K562 (cell line): Measurements from ENCODE around the gene PLXDC1. TPM values are rescaled to one million over a fixed set of nuclear protein-coding genes. Genes with fewer than 3 reads are reported as not detected.

Experiments
- DPF2 ChIP-seq: fragments of 450-650 bp; IDR thresholded peaks from 2 replicates; pipeline ENCODE4 v1.6.1; 2016
- ESRRA ChIP-seq: fragments of 450-650 bp; IDR thresholded peaks from 2 replicates; pipeline ENCODE4 v1.6.1; 2014; ENCODE audit warnings: low read depth, mild to moderate bottlenecking, moderate library complexity, borderline replicate concordance
- FUS ChIP-seq: fragments of 200-400 bp; formaldehyde crosslinking; optimal IDR thresholded peaks from 2 replicates; pipeline ENCODE3; 2017; ENCODE audit warnings: low read depth, low read length
- HNRNPLL ChIP-seq: fragments of 200-400 bp; formaldehyde crosslinking; IDR thresholded peaks from 2 replicates; pipeline ENCODE4 v1.6.1; 2017; ENCODE audit warnings: low read length, low read depth, mild to moderate bottlenecking; ENCODE audit not compliant: poor library complexity, severe bottlenecking
- JUN ChIP-seq, 2 experiments: sonication (generic) in 1 of 2; formaldehyde crosslinking in 1 of 2; IDR thresholded peaks; 2 replicates each; pipeline versions ENCODE4 v1.6.1 to v1.8.0; 2012 to 2022; ENCODE audit warnings: borderline replicate concordance in 2 of 2, mild to moderate bottlenecking in 2 of 2, improper control_type of control experiment in 1 of 2, low read depth in 1 of 2, low read length in 1 of 2, missing genetic modification reagents in 1 of 2
- JUND ChIP-seq, 2 experiments: IDR thresholded peaks; 2 replicates in 1 of 2; 3 replicates in 1 of 2; pipeline ENCODE4 v1.6.1; 2011; ENCODE audit warnings: borderline replicate concordance in 2 of 2, low read depth in 2 of 2, low read length in 2 of 2, improper control_type of control experiment in 1 of 2, missing biosample characterization in 1 of 2, missing genetic modification characterization in 1 of 2, missing genetic modification reagents in 1 of 2
- MAX ChIP-seq: sonication (generic); formaldehyde crosslinking; IDR thresholded peaks from 2 replicates; pipeline ENCODE4 v1.9.0; 2022; ENCODE audit warnings: mild to moderate bottlenecking, missing genetic modification reagents
- MLLT1 ChIP-seq, 2 experiments: fragments of 450-650 bp; IDR thresholded peaks; 2 replicates each; pipeline ENCODE4 v1.6.1; 2016
- MTA2 ChIP-seq: fragments of 450-650 bp; IDR thresholded peaks from 2 replicates; pipeline ENCODE4 v1.6.1; 2016; ENCODE audit warnings: low read depth
- MTF1 ChIP-seq: fragments of 250-450 bp; sonication (Bioruptor Pico); IDR thresholded peaks from 2 replicates; pipeline ENCODE4 v1.9.0; 2021; ENCODE audit warnings: moderate library complexity, mild to moderate bottlenecking, inconsistent platforms, borderline replicate concordance
- NKRF ChIP-seq: fragments of 450-650 bp; IDR thresholded peaks from 2 replicates; pipeline ENCODE4 v1.6.1; 2016; ENCODE audit warnings: borderline replicate concordance
- NR2F6 ChIP-seq: fragments of 450-650 bp; formaldehyde crosslinking; IDR thresholded peaks from 2 replicates; pipeline ENCODE4 v1.4.0; 2020; ENCODE audit warnings: mild to moderate bottlenecking
- NR4A1 ChIP-seq, 2 experiments: fragments of 250-450 bp in 1 of 2; fragments of 450-650 bp in 1 of 2; sonication (Bioruptor Pico) in 1 of 2; IDR thresholded peaks; 2 replicates each; pipeline versions ENCODE4 v1.4.0 to v1.6.1; 2016 to 2020; ENCODE audit warnings: mild to moderate bottlenecking in 2 of 2, missing compliant biosample characterization in 1 of 2, missing genetic modification characterization in 1 of 2, moderate library complexity in 1 of 2
- RBM14 ChIP-seq: fragments of 200-400 bp; formaldehyde crosslinking; IDR thresholded peaks from 2 replicates; pipeline ENCODE4 v1.6.1; 2018; ENCODE audit warnings: low read depth, mild to moderate bottlenecking, low read length, moderate library complexity, borderline replicate concordance; ENCODE audit not compliant: insufficient read depth
- RHOXF2B ChIP-seq: fragments of 250-450 bp; sonication (Bioruptor Pico); conservative IDR thresholded peaks from 2 replicates; pipeline ENCODE4 v1.5.1; 2021
- RNF219 ChIP-seq: fragments of 250-450 bp; sonication (Bioruptor Pico); IDR thresholded peaks from 2 replicates; pipeline ENCODE4 v1.5.0; 2022; ENCODE audit warnings: mild to moderate bottlenecking
- SPI1 ChIP-seq: IDR thresholded peaks from 2 replicates; pipeline ENCODE4 v1.6.1; 2011; ENCODE audit warnings: low read depth, low read length, control low read depth, borderline replicate concordance
- STAT5B ChIP-seq: fragments of 250-450 bp; sonication (Bioruptor Pico); IDR thresholded peaks from 2 replicates; pipeline ENCODE4 v1.8.0; 2021; ENCODE audit warnings: mild to moderate bottlenecking, inconsistent platforms
- TAL1 ChIP-seq: fragments of 450-650 bp; IDR thresholded peaks from 2 replicates; pipeline ENCODE4 v1.6.1; 2016; ENCODE audit warnings: mild to moderate bottlenecking
- WHSC1 ChIP-seq: IDR thresholded peaks from one replicate; pipeline ENCODE4 v1.6.1; 2012; ENCODE audit warnings: low read length, control low read depth, inconsistent platforms
- ZNF324 ChIP-seq: fragments of 250-450 bp; sonication (Bioruptor Pico); IDR thresholded peaks from 2 replicates; pipeline ENCODE4 v1.4.0; 2020; ENCODE audit warnings: mild to moderate bottlenecking
- polyA plus RNA-seq, 8 experiments: library from polyadenylated mRNA; depleted of rRNA in 4 of 8; stranded (reverse) in 5 of 8; unstranded in 3 of 8; fragments of >200 nt; fragmentation: Nextera tagmentation in 2 of 8; fragmentation: Illumina TruSeq in 1 of 8; extraction: Ambion mirVana in 2 of 8; extraction: Trizol in 1 of 8; gene quantifications; 2 replicates each; pipeline versions ENCODE4 v1.2.1 to v1.2.3, GENCODE V29; 2011 to 2014; ENCODE audit warnings: inconsistent platforms in 1 of 8, missing spikeins in 1 of 8
- total RNA-seq, 7 experiments: library from RNA; depleted of rRNA in 6 of 7; stranded (reverse); fragments of >200 nt in 6 of 7; fragmentation: Illumina TruSeq in 2 of 7; extraction: Trizol in 2 of 7; gene quantifications; 2 replicates each; pipeline versions ENCODE4 v1.2.1 to v1.2.3, GENCODE V29; 2011 to 2021; ENCODE audit warnings: low replicate concordance in 1 of 7

Gene PLXDC1
- total and polyA plus RNA-seq, 9 of the 15 experiments (the other 6 are each of a cell fraction or from before 2014, with no cell fraction given), result not detected

- TF ChIP-seq MLLT1 (IDR thresholded peaks at IDR 0.05) (no peak), TAL1 (no peak), RNF219 (CRISPR knock-in tag) (no peak), STAT5B (CRISPR knock-in tag) (no peak), DPF2 (0 out of 2 replicates have a peak, but pooled peaks have one; percentile 24), ESRRA (no peak), RBM14 (no peak), WHSC1 (no peak), SPI1 (peak; percentile 94), NR4A1 (CRISPR knock-in tag; IDR thresholded peaks at IDR 0.05) (no peak), NR4A1 (tag; IDR thresholded peaks at IDR 0.05) (no peak), MAX (no peak), ZNF324 (CRISPR knock-in tag) (no peak), JUND (IDR thresholded peaks at IDR 0.05; ENCODE audit: borderline replicate concordance, low read depth, low read length) (peak; percentile 83), JUND (tag; IDR thresholded peaks at IDR 0.05; ENCODE audit: borderline replicate concordance, low read depth, low read length) (peak; percentile 87; the same call in 2 of the 3 replicates), FUS (no peak), HNRNPLL (no peak), RHOXF2B (CRISPR knock-in tag) (no peak), MTA2 (no peak), NKRF (no peak), JUN (IDR thresholded peaks at IDR 0.05; ENCODE audit: borderline replicate concordance, low read depth, low read length) (peak; percentile 81), JUN (CRISPR knock-in tag; IDR thresholded peaks at IDR 0.05; ENCODE audit: borderline replicate concordance) (no peak), MTF1 (CRISPR knock-in tag) (no peak), NR2F6 (CRISPR knock-in tag) (no peak)
Measured at GRCh38 chr17:39018267-39019134, 132.9 kb downstream of the PLXDC1 start (continued).
